Measurements from ENCODE around the gene ZNF236. TPM values are rescaled to one million over a fixed set of nuclear protein-coding genes. Genes with fewer than 3 reads are reported as not detected.

Gene ZNF236
- total RNA-seq, 1 donor from 2014 or later = 32.5 TPM

- Mint-ChIP-seq H3K36me3 (peaks cover 45% of the 10 kb centered on the region), H3K27me3 (ENCODE audit: low read depth) (no peaks in the 10 kb centered on the region), H3K4me3 (no peak overlapping the region), H3K27ac (no peak overlapping the region), H3K4me1 (no peaks in the 10 kb centered on the region), H3K9me3 (no peaks in the 10 kb centered on the region)
- TF ChIP-seq CTCF (IDR thresholded peaks at IDR 0.05; ENCODE audit: unreplicated experiment) = no peak
- DNase-seq (ENCODE audit: low spot score in 2 of 2, unreplicated experiment in 2 of 2) = no peak
Measured at GRCh38 chr18:76920974-76921373, 98.6 kb downstream of the ZNF236 start.

GRCh38 chr18:76922107-76922506 is 99.8 kb downstream of the ZNF236 start:
- no peak for TF ChIP-seq CTCF (IDR thresholded peaks at IDR 0.05; ENCODE audit: unreplicated experiment)
- Mint-ChIP-seq H3K4me1 (no peaks in the 10 kb centered on the region), H3K4me3 (no peak overlapping the region), H3K9me3 (no peaks in the 10 kb centered on the region), H3K27ac (peak overlapping the region; percentile 14), H3K36me3 (peaks cover 42% of the 10 kb centered on the region), H3K27me3 (ENCODE audit: low read depth) (no peaks in the 10 kb centered on the region)
- no peak for DNase-seq (ENCODE audit: low spot score in 2 of 2, unreplicated experiment in 2 of 2)

- no peaks in the 10 kb centered on the region for H3K9me3 Mint-ChIP-seq
- peaks cover 41% of the 10 kb centered on the region for H3K36me3 Mint-ChIP-seq
- H3K27me3 Mint-ChIP-seq (ENCODE audit: low read depth) = no peaks in the 10 kb centered on the region
- no peak for DNase-seq (ENCODE audit: low spot score in 2 of 2, unreplicated experiment in 2 of 2)
- H3K4me1 Mint-ChIP-seq = no peaks in the 10 kb centered on the region
- TF ChIP-seq CTCF (IDR thresholded peaks at IDR 0.05; ENCODE audit: unreplicated experiment) = peak; percentile 31
- no peak overlapping the region for H3K27ac Mint-ChIP-seq
- H3K4me3 Mint-ChIP-seq = no peak overlapping the region
Measured at GRCh38 chr18:76923485-76924085, 101.2 kb downstream of the ZNF236 start.

GRCh38 chr18:76925501-76925900 is 103.1 kb downstream of the ZNF236 start:
- H3K4me3 Mint-ChIP-seq = no peak overlapping the region
- no peak for TF ChIP-seq CTCF (IDR thresholded peaks at IDR 0.05; ENCODE audit: unreplicated experiment)
- no peak for DNase-seq (ENCODE audit: low spot score in 2 of 2, unreplicated experiment in 2 of 2)
- H3K4me1 Mint-ChIP-seq = no peaks in the 10 kb centered on the region
- no peaks in the 10 kb centered on the region for H3K9me3 Mint-ChIP-seq
- peaks cover 40% of the 10 kb centered on the region for H3K36me3 Mint-ChIP-seq
- H3K27me3 Mint-ChIP-seq (ENCODE audit: low read depth) = no peaks in the 10 kb centered on the region
- H3K27ac Mint-ChIP-seq = no peak overlapping the region

- Mint-ChIP-seq H3K9me3 (no peaks in the 10 kb centered on the region), H3K4me3 (no peak overlapping the region), H3K4me1 (no peaks in the 10 kb centered on the region), H3K36me3 (peaks cover 33% of the 10 kb centered on the region), H3K27me3 (ENCODE audit: low read depth) (no peaks in the 10 kb centered on the region), H3K27ac (no peak overlapping the region)
- TF ChIP-seq CTCF (IDR thresholded peaks at IDR 0.05; ENCODE audit: unreplicated experiment) = no peak
- DNase-seq (ENCODE audit: low spot score in 2 of 2, unreplicated experiment in 2 of 2) = no peak
Measured at GRCh38 chr18:76927223-76927725, 104.9 kb downstream of the ZNF236 start.

Measured in mesothelial cell of epicardium (in vitro differentiated cells).